Panc1 (cell line): ENCODE data around the gene ALG10. TPM values are rescaled to one million over a fixed set of nuclear protein-coding genes. Genes with fewer than 3 reads are reported as not detected.
"Not testable (repeated sequence)": the region's sequence is repeated elsewhere in the genome, so short reads cannot be mapped to it uniquely, and the experiment has no call there.

ENCODE experiments used
- ATAC-seq: fragments of 200-7000 bp; cut with Tn5 transposase; 2 replicates; pipeline ENCODE4 v1.9.1; 2020; ENCODE audit warnings: mild to moderate bottlenecking, moderate library complexity
- BruUV-seq: library from RNA; stranded (reverse); fragments of 400-500 nt; replicated peaks from 2 replicates; lab custom pipeline; 2021; lab: Mats Ljungman, UMichigan
- CTCF ChIA-PET: fragments of 300-600 bp; sonication (Branson Sonifier 250); formaldehyde crosslinking; loops from one replicate; lab custom pipeline; 2022; ENCODE audit warnings: antibody characterized with exemption; lab: Charles Lee
- POLR2A ChIA-PET: fragments of 300-600 bp; sonication (Branson Sonifier 250); formaldehyde crosslinking; loops from one replicate; lab custom pipeline; 2022; ENCODE audit warnings: antibody characterized with exemption; lab: Charles Lee
- DNase-seq: peaks from one replicate; pipeline ENCODE4 v3.0.0-alpha.2; 2010; ENCODE audit warnings: low read depth, low spot score
- H3K27ac ChIP-seq: 2 replicates; pipeline ENCODE4 v1.5.1; 2011; ENCODE audit warnings: mild to moderate bottlenecking, low read length, inconsistent platforms
- H3K27me3 ChIP-seq: fragments of 200-500 bp; sonication (Bioruptor generic); 2 replicates; pipeline ENCODE4 v1.6.0; 2014; ENCODE audit warnings: low read length, inconsistent platforms; ENCODE audit not compliant: control insufficient read depth, insufficient read depth
- H3K36me3 ChIP-seq: fragments of 200-500 bp; sonication (Bioruptor generic); 2 replicates; pipeline ENCODE4 v1.5.1; 2014; ENCODE audit warnings: inconsistent platforms, mild to moderate bottlenecking, low read length, moderate library complexity; ENCODE audit not compliant: control insufficient read depth, insufficient read depth
- H3K4me1 ChIP-seq: 2 replicates; pipeline ENCODE4 v1.5.1; 2011; ENCODE audit warnings: inconsistent platforms, mild to moderate bottlenecking, low read length, moderate library complexity; ENCODE audit not compliant: control insufficient read depth, insufficient read depth
- H3K4me3 ChIP-seq, 2 experiments: 2 replicates each; pipeline ENCODE4 v1.5.1; 2011 to 2012; ENCODE audit warnings: low read depth in 2 of 2, low read length in 2 of 2, mild to moderate bottlenecking in 2 of 2, inconsistent platforms in 1 of 2, moderate library complexity in 1 of 2
- H3K9me3 ChIP-seq: fragments of 200-500 bp; sonication (Bioruptor generic); 2 replicates; pipeline ENCODE4 v1.5.1; 2014; ENCODE audit warnings: low read depth, mild to moderate bottlenecking, inconsistent platforms, low read length, moderate library complexity; ENCODE audit not compliant: control insufficient read depth, insufficient read depth
- POLR2AphosphoS5 ChIP-seq: IDR thresholded peaks from 2 replicates; pipeline ENCODE4 v1.6.1; 2012; ENCODE audit warnings: mild to moderate bottlenecking, low read depth, low read length, moderate library complexity
- SIN3A ChIP-seq: IDR thresholded peaks from 2 replicates; pipeline ENCODE4 v1.6.1; 2012; ENCODE audit warnings: low read depth, mild to moderate bottlenecking, low read length, moderate library complexity, borderline replicate concordance; ENCODE audit not compliant: insufficient read depth
- TCF7L2 ChIP-seq: IDR thresholded peaks from 2 replicates; pipeline ENCODE4 v1.6.1; 2011; ENCODE audit warnings: mild to moderate bottlenecking, low read depth, low read length, inconsistent platforms
- in situ Hi-C: cut with HindIII; loops from 2 replicates; pipeline ENCODE4 v1.10.0; 2016; ENCODE audit warnings: low sequenced_read_pairs, low pct_unique_long_range_greater_than_20kb
- intact Hi-C: fragments of 100-400 bp; cut with micrococcal nuclease; formaldehyde crosslinking; loops from one replicate; pipeline ENCODE4 v1.10.0; 2022; ENCODE audit not compliant: unreplicated experiment
- total RNA-seq: library from RNA; stranded (reverse); gene quantifications from one replicate; pipeline ENCODE4 v1.2.1, GENCODE V29; 2021; ENCODE audit not compliant: unreplicated experiment
- TF ChIP-seq, protein P1 (sequence below), 2 experiments: IDR thresholded peaks; 2 replicates each; pipeline ENCODE4 v1.6.1; 2011 to 2012; ENCODE audit warnings: low read depth in 2 of 2, control low read depth in 1 of 2, low read length in 1 of 2, mild to moderate bottlenecking in 1 of 2, moderate library complexity in 1 of 2; ENCODE audit not compliant: insufficient read depth in 1 of 2

The ALG10 gene
- total RNA-seq, 1 experiment from 2014 or later: 10.3 TPM

- DNase-seq: no peak
- H3K36me3 ChIP-seq: no peaks in the 10 kb centered on the region
- no peak for TF ChIP-seq TCF7L2
- TF ChIP-seq, protein P1, sequence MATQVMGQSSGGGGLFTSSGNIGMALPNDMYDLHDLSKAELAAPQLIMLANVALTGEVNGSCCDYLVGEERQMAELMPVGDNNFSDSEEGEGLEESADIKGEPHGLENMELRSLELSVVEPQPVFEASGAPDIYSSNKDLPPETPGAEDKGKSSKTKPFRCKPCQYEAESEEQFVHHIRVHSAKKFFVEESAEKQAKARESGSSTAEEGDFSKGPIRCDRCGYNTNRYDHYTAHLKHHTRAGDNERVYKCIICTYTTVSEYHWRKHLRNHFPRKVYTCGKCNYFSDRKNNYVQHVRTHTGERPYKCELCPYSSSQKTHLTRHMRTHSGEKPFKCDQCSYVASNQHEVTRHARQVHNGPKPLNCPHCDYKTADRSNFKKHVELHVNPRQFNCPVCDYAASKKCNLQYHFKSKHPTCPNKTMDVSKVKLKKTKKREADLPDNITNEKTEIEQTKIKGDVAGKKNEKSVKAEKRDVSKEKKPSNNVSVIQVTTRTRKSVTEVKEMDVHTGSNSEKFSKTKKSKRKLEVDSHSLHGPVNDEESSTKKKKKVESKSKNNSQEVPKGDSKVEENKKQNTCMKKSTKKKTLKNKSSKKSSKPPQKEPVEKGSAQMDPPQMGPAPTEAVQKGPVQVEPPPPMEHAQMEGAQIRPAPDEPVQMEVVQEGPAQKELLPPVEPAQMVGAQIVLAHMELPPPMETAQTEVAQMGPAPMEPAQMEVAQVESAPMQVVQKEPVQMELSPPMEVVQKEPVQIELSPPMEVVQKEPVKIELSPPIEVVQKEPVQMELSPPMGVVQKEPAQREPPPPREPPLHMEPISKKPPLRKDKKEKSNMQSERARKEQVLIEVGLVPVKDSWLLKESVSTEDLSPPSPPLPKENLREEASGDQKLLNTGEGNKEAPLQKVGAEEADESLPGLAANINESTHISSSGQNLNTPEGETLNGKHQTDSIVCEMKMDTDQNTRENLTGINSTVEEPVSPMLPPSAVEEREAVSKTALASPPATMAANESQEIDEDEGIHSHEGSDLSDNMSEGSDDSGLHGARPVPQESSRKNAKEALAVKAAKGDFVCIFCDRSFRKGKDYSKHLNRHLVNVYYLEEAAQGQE (IDR thresholded peaks at IDR 0.05; ENCODE audit: insufficient read depth in 1 of 2, low read depth in 2 of 2, low read length in 1 of 2): no peak
- H3K9me3 ChIP-seq: no peaks in the 10 kb centered on the region
- H3K4me3 ChIP-seq: no peak overlapping the region
- H3K27me3 ChIP-seq: peaks cover 3% of the 10 kb centered on the region; the same call in 1 of the 2 replicates
- H3K4me1 ChIP-seq: peaks cover 3% of the 10 kb centered on the region
- no peak overlapping the region for H3K27ac ChIP-seq
- CTCF ChIA-PET: no interaction called here
- no peak for ATAC-seq
- POLR2A ChIA-PET: no interaction called here
- in situ Hi-C loops (no loop called here), intact Hi-C loops (no loop called here)
- no TSS peak for BruUV-seq
These were observed 5.9 kb upstream of the ALG10 start for GRCh38 chr12:34016361-34016760.

- TF ChIP-seq SIN3A: no peak
- TF ChIP-seq, protein P1 (IDR thresholded peaks at IDR 0.05; ENCODE audit: insufficient read depth in 1 of 2, low read depth in 2 of 2, low read length in 1 of 2): no peak
- TF ChIP-seq POLR2AphosphoS5: no peak
- POLR2A ChIA-PET: no interaction called here
- in situ Hi-C loops (no loop called here), intact Hi-C loops (loop anchor here (2.0 kb wide), 1 partner anchor 1264 kb away; no protein-coding TSS in a partner anchor)
- Histone ChIP-seq H3K27ac (peak overlapping the region; percentile 83), H3K9me3 (no peaks in the 10 kb centered on the region), H3K4me3 (no peak overlapping the region), H3K36me3 (no peaks in the 10 kb centered on the region), H3K4me1 (peaks cover 7% of the 10 kb centered on the region), H3K27me3 (peaks cover 3% of the 10 kb centered on the region; the same call in 1 of the 2 replicates)
- CTCF ChIA-PET: interaction anchor here (1.0 kb wide), 1 partner anchor 1265 kb away, joined by 4 read pairs; the partner anchor contains the start of gene YARS2
- BruUV-seq: no TSS peak
- ATAC-seq: no peak
- DNase-seq: no peak
These were observed 1.2 kb upstream of the ALG10 start for GRCh38 chr12:34021071-34021470.

DNA sequence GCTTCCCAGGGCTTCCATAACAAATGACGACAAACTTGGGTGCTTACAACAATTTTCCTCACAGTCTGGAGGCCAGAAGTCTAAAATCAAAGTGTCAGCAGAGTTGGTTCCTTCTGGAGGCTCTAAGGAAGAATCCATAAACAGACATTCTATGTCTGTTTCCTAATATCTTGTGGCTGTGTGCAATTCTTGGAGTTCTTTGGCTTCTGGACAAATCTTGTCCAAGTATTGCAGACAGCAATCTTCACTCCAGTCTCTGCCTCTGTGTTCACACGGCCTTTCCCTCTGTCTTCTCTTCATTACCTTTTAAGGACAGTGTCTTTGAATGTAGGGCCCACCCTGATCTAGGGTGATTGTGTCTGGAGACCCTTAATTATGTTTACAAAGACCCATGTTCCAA, 5.4 kb downstream of the ALG10 start:
- ATAC-seq, H3K27me3 ChIP-seq, H3K27ac ChIP-seq, H3K9me3 ChIP-seq, POLR2A ChIA-PET, CTCF ChIA-PET, in situ Hi-C loops, H3K4me3 ChIP-seq, BruUV-seq, intact Hi-C loops, H3K36me3 ChIP-seq, DNase-seq, H3K4me1 ChIP-seq: not testable (repeated sequence)
